NCI-H345 (cell line): Measurements from ENCODE around the gene CNTNAP2.

Source experiments
- DNase-seq: peaks from one replicate; lab custom pipeline; 2025; lab: John Stamatoyannopoulos, UW

The CNTNAP2 gene

GRCh38 chr7:146116521-146117222, at the start of gene CNTNAP2:
Gene CNTNAP2, plus strand, starts transcription at chr7:146116801. Its CDS starts 76 bp downstream, at chr7:146116877.
- DNase-seq: peak; percentile 73

- DNase-seq: no peak
Measured at GRCh38 chr7:146067880-146068279, 48.7 kb upstream of the CNTNAP2 start.

- DNase-seq: no peak
Measured at GRCh38 chr7:146074195-146074765, 42.3 kb upstream of the CNTNAP2 start.

GRCh38 chr7:146076344-146076743, 40.3 kb upstream of the CNTNAP2 start:
- no peak for DNase-seq

- no peak for DNase-seq
Measured at GRCh38 chr7:146084086-146084485, 32.5 kb upstream of the CNTNAP2 start.

GRCh38 chr7:146090023-146090645, 26.5 kb upstream of the CNTNAP2 start:
- peak; percentile 62 for DNase-seq

- no peak for DNase-seq
Measured at GRCh38 chr7:146094356-146094755, 22.2 kb upstream of the CNTNAP2 start.

GRCh38 chr7:146096994-146097393, 19.6 kb upstream of the CNTNAP2 start:
- DNase-seq: no peak

GRCh38 chr7:146106319-146106718, 10.3 kb upstream of the CNTNAP2 start:
- DNase-seq: no peak

GRCh38 chr7:146112755-146113154, 3.8 kb upstream of the CNTNAP2 start:
- DNase-seq: no peak

- peak; percentile 73 for DNase-seq
Measured at GRCh38 chr7:146115548-146115850, 1.1 kb upstream of the CNTNAP2 start.

- peak; percentile 73 for DNase-seq
Measured at GRCh38 chr7:146115851-146116520, 615 bp upstream of the CNTNAP2 start.

- no peak for DNase-seq
Measured at GRCh38 chr7:146117576-146117975, 975 bp downstream of the CNTNAP2 start.

GRCh38 chr7:146119002-146119401, 2.4 kb downstream of the CNTNAP2 start:
- no peak for DNase-seq

- no peak for DNase-seq
Measured at GRCh38 chr7:146123715-146124114, 7.1 kb downstream of the CNTNAP2 start.

- DNase-seq: no peak
Measured at GRCh38 chr7:146126767-146127509, 10.3 kb downstream of the CNTNAP2 start.

- no peak for DNase-seq
Measured at GRCh38 chr7:146129296-146129695, 12.7 kb downstream of the CNTNAP2 start.

- DNase-seq: no peak
Measured at GRCh38 chr7:146129997-146130396, 13.4 kb downstream of the CNTNAP2 start.

- no peak for DNase-seq
Measured at GRCh38 chr7:146131701-146132100, 15.1 kb downstream of the CNTNAP2 start.

GRCh38 chr7:146136357-146136875, 19.8 kb downstream of the CNTNAP2 start:
- DNase-seq: no peak

- no peak for DNase-seq
Measured at GRCh38 chr7:146138926-146139325, 22.3 kb downstream of the CNTNAP2 start.
